ENCODE measurements around the gene GTF2F2.
"Not testable (repeated sequence)": the region's sequence is repeated elsewhere in the genome, so short reads cannot be mapped to it uniquely, and the experiment has no call there.

The GTF2F2 gene

DNA sequence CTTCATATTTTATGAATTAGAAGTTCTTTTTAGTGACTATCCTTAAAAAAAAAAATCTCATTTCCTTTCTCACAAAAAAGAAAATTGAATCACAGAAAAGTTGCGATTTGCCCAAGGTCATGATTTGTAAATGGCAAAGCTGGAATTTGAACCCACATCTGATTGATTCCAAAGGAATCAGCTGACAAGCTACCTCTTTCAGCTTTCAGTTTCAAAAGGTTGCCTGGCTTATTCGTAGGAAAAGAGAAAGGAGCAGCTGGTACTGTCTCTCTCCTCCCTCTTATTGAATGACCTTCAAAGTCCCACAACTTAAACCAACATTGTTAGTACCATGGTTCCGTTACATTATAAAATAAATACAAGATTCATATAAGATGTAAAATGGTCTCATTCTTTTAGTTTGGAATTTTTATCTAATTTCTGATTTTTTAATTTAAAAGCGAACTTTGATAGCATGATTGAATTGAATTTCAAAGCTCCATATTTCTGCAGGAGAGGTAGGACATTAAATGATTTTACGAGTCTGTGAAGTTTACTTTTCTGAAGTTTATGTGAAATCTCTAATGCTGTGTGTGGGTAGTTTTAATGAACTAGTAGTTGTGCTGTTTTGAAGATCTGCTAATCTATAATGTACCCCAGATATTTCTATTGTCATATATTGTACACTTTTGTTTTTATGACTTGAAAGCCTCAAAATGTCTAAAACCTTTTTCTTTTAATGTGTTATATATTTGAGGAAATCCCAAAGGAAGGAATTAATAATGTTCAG is 99.0 kb downstream of the GTF2F2 start:
- no peak for DNase-seq

DNA sequence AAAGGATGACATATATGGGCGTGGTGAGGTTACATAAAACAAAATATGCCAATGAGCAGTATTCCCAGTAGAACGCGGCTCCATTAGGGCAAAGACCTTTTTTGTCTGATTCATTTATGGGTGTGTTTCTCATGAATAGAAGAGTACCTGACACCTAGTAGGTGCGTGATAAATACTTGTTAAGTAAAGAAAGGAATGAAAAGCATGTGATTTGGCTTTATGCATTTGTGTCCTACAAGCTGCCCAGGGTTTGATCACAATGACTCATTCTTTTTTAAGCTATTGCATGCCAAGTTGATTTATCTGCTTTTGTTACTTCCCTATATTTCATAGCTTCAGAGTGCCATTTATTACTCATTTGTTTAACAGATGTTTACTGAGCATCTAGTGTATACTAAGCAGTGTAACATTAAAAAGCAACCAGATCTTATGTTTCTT is 99.6 kb downstream of the GTF2F2 start:
- no peak for DNase-seq

DNA sequence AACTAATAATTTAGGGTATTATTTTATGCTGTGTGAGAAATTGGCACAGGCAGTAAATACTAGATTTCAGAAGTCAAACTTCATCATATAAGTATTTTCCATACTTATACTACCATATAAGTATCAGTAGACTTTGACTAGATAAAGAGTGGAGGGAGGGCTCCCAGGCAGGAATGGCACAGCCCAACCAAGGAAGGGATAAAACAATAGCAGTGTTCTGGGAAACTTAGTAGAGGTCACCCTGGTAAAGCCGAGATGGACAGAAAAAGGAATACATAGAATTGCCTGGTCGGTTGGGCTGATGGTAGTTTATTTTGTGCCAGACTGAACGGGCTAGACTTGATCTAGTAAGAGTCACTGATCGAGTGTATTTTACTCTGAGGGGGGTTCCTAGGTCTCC is 100.1 kb downstream of the GTF2F2 start:
- no peak for DNase-seq

DNA sequence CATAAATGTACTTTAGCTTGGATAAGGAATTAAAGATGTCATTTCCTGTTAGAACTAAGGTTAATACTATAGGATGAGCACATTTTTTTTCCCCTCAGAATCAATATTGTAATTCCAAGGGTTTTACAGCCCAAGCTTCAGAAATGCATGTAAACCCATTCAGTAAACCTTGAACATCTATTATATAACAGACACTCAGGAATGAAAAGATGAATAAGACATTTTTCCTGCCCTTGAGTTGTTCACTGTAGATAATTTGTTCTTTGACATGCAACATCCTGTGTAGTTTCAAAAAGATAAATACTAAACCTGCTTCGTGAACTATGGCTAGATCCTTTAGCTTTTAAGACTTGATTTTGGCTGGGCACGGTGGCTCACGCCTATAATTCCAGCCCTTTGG is 102.2 kb downstream of the GTF2F2 start:
- no peak for DNase-seq

DNA sequence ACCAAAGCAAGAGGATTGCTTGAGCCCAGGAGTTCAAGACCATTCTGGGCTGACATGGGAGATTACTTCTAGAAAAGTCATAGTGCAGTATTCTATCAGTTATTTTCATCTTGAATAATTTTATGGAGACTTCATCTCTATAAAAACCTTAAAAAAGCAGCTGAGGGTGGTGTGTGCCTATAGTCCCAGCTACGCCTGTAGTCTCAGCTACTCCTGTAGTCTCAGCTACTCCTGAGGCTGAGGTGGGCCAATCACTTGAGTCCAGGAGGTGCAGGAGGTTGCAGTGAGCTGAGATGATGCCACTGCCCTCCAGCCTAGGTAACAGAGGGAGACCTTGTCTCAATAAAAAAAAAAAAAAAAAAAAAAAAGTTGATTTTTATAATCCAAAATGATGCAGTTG is 102.6 kb downstream of the GTF2F2 start:
- DNase-seq = no peak

DNA sequence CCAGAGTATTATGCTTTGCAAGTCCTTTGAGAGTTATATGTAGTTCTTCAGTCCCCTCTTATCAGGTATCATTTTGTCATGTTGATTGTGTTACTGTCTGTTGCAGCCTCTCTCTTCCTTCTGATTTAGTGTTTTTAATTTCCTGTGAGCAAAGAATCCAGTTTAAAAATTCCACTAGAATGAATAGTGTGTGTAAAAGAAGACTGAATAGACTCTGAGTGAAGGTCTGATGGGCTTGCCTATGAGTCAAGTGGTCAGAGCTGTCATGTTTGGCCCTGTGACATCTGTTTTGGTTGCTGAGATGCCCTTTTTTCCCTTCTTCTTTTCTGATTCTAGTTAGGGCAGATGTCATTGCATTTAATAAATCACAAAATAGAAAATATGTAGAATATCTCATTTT is 103.9 kb downstream of the GTF2F2 start:
- no peak for DNase-seq

DNA sequence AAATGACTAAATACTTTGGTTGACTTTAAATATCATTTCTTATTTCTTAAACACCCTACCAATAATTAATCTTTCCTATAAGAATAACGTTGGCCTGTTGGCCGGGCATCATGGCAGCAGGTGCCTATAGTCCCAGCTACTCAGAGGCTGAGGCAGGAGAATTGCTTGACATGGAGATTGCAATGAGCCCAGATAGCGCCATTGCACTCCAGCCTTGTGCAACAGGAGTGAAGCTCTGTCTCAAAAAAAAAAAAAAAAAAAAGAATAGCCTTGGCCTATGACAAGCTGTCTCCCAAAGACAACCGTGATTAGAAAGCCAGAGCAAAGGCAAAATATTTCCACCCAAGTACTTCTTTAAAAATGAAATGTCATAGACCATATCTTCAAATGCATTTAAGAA is 105.1 kb downstream of the GTF2F2 start:
- DNase-seq = no peak

DNA sequence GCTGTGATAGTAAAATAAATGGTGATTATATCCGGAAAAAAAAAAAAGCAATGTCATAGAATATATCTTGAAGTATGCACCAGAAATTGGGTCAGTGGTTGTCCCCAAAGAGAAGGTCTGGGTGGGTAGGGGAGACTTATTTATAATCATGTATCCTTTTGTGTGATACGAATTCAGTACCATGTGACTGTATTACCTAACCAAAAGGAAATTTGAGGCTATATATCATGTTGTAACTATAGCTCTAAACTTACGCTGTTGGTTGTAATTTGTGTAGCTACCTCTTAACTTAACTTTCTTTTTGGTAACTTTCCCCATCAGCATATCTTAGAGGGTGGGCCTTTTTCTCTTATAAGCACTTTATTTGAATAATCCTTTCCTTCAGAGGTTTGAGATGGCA is 105.7 kb downstream of the GTF2F2 start:
- DNase-seq = no peak

DNA sequence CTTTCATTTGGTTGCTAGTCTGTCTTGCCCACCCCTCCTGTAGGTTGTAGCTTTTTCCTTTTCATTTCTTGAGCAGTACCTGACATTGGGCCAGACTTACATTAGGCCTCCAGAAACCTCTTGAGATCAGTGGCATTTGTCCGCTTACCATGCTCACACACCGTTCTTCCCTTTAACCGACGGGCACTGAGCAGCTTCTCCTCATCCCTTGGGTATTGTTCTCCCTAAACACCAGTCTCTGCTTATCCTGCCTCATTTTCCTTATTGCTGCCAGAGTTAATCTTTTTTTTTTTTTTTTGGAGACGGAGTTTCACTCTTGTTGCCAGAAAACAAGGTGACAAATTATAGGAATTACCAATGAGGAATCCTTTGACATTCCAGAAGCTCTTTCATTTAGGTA is 107.7 kb downstream of the GTF2F2 start:
- DNase-seq = no peak

DNA sequence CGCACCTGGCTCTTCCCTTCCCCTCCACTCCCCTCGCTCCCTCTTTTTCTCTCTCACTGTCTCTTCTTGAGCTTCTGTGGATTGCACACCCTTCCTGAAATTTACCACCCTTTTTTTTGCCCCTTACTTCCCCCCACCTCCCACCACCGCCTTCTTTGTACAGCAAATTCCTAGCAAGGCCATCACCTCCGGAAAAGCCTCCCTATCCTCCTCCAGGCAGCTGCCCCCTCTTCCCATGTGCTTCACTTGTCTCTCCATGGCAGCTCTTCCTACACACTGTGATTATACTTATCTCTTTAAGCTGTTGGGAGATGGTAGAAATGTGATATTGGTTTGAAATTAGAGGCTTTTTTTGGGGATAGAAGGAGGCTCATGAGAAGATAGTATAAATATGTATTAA is 108.9 kb downstream of the GTF2F2 start:
- no peak for DNase-seq

DNA sequence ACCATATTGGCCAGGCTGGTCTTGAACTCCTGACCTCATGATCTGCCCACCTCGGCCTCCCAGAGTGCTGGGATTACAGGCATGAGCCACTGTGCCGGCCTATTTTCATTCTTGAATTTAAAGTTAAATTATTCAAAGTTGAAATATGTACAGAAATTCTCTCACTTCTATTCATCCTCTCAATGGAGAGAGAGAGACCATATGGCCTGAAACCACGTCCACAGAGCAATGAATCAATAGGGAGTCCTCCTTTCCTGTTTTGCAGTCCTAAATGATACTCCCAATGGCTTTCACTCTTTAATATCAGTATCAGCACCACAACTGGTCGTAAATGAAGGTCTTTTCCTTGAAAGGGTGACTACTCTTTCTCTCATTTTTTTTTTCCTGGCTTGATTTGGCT is 111.0 kb downstream of the GTF2F2 start:
- no peak for DNase-seq

DNA sequence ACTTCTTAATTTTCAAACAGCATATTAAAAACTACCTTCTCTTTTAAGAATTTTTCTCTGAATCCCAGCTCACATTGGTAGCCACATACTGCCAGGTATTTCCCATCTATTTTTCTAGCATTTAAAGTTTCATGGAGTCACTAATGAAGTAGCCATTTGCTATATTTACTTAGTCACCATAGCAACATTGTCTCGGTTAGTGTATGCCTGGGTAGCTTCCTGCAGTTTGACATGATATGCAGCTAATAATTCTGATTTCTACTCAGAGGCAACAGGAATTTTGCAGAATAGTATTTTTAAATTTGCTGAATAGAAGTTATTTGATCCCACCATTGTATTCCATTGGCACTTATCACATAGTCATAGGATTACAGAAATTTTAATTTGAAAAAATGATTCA is 111.4 kb downstream of the GTF2F2 start:
- no peak for DNase-seq

DNA sequence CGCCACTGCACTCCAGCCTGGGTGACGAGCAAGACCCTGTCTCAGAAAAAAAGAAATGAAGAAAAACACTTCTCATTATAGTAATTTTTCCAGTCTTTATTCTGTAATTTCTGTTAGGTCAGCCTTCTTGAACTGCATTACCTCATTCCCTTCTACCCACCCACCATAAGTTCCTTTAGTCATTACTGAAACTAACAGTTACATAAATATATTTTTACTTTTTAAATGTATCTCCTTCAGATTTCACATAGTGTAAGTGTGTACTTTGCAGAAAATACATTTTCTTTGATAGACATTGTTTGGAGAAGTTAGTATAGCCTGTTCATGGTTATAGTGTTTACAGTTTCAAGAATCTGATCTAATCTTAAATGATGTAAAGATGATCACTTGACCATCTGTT is 112.3 kb downstream of the GTF2F2 start:
- no peak for DNase-seq

DNA sequence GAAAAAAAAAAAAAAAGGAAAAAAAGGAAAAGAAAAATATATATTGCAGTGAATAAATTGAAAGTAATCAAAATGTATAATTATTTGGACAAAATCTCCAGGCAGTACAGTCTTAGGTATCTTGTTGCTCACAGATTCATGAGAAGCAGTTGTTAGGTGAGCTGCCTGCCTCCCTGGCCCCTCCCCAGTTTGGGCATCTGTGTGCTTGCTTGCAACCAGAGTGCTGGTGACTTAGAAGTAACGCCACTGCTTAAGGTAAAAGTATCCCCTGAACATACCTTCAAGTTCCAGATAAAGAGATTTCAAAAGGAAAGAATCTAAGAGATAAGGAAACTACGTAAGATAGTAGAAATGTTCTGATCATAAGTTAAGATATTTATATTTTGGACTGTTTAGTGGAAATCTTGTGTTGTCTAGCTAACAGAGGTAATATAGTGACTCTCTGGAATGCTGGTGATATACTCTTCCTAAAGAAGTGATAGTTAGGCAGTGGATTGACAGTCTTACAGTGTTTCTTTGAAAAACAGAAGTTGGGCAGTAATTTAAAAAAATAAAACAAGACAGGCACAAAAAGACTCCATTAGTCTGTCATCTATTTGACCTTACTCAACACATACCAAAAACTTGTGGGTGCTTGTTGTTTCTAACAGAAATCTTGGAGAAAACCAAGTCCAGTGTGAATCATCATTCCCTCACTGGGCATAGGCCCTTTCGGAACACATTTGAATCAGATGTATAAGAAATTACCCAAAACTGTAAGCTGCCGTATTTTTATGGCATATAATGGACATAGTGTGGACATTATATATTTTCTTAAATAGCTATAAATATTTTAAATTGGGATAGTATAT is 118.9 kb downstream of the GTF2F2 start:
- DNase-seq = no peak

DNA sequence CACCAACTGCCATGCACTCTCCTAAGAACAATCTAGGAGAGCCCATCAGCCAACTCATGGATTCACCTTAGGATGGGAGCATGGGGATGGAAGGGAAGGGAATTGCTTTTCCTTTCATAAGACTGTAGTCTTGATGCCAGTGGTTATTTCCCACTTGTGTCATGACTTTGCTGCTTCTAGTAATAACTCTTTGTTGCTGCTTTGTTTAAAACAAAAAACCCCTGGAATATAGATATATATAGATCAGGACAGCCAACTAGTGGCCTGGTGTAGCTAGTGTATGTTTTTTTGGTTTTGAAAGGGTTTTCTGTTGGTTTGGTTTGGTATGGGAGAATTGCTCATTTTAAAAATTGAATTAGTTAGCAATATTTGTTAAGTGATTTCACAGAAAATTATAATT is 119.8 kb downstream of the GTF2F2 start:
- DNase-seq = no peak

DNA sequence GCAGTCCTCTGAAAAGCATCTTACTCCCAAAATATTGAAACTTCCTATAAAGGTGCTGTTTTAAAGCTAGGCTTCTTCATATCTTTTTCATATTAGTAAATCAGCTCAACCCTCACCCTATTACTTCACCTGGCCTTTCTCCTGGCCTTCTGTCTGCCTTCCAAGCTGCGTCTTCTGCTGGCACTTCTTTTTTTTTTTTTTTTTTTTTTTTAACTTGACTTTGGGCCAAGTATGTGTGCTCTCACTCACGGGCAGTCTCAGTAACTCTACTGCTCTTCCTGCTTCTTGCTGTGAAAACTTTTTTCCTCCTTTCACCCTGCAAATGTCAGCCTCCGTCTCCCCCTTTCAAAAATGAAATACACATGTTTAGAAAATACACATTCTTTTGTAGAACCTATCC is 121.8 kb downstream of the GTF2F2 start:
- no peak for DNase-seq

DNA sequence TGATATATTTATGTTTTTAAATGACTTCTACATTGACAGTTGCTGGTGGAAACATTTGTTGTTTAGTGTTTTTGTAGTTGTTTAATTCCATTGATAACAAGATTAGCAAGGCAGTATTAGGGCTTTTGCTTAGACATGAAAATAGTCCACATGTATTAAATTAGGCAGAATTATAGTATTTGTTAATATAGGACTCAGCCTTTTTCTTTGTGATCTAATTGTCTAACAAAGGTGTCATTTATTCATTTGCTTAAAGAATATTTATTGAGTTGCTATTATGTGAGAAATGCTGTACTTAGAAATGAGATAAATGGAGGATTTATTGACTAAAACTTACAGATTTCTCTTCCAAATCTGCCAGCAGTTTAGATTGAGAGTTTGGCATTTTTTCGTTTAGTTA is 122.2 kb downstream of the GTF2F2 start:
- DNase-seq = no peak

DNA sequence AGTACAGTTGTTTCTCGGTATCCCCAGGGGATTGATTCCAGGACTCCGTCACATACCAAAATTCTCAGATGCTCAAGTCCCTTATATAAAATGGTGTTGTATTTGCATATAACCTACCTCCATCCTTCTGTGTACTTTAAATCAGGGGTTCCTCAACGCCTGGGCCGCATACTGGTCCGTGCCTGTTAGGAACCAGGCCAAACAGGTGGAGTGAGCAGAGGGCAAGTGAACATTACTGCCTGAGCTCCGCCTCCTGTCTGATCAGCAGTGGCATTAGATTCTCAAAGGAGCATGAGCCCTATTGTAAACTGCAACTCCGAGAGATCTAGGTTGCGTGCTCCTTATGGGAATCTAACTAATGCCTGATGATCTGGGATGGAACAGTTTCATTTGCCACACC is 122.8 kb downstream of the GTF2F2 start:
- DNase-seq = no peak

DNA sequence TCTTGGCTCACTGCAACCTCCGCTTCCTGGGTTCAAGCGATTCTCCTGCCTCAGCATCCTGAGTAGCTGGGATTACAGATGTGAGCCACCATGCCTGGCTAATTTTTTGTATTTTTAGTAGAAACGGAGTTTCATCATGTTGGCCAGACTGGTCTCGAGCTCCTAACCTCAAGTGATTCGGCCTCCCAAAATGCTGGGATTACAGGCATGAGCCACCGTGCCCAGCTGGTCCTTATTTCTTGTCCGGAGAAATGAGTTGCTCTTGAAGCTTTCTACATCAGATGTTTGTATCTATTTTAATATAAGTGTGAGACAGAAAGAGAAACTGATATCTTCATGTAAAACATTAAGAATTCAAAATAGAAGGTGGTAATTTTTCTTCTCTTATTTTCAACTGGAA is 124.4 kb downstream of the GTF2F2 start:
- not testable (repeated sequence) for DNase-seq

DNA sequence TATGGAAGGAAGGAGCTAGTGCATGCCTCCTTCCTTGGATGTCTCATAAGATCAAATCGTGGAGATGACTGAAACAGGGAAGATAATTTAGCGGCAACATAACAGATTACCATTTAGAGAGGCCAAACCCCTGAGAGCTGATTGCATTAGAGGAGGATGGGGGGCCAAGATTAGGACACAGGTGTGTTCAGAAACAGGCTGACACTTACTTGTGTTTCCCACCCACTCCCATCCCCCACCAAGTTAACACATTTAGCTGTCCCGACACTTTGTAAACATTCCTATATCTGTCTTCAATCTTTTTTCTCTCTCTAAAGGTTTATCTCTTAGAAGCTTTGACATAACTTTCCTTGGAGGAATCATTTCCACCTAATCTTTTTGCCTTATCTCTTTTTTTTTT is 129.4 kb downstream of the GTF2F2 start:
- no peak for DNase-seq

DNA sequence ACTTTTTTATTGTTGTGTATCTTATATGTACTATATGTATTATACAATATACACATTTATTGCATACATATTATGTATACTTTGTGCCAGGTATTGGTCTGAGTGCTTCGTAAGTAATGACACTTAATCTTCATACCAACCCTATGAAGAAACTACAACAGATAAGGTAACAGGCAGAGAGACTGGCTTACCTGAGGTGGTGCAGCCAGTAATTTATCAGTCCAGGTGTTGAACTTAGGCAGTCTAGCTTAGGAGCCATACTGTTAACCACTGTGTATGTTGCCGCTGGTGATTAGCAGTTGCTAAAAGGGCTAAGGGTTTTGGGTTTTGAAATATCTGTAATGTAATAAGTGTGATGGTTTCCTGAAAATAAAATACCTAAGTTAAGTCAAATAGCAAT is 134.1 kb downstream of the GTF2F2 start:
- no peak for DNase-seq

DNA sequence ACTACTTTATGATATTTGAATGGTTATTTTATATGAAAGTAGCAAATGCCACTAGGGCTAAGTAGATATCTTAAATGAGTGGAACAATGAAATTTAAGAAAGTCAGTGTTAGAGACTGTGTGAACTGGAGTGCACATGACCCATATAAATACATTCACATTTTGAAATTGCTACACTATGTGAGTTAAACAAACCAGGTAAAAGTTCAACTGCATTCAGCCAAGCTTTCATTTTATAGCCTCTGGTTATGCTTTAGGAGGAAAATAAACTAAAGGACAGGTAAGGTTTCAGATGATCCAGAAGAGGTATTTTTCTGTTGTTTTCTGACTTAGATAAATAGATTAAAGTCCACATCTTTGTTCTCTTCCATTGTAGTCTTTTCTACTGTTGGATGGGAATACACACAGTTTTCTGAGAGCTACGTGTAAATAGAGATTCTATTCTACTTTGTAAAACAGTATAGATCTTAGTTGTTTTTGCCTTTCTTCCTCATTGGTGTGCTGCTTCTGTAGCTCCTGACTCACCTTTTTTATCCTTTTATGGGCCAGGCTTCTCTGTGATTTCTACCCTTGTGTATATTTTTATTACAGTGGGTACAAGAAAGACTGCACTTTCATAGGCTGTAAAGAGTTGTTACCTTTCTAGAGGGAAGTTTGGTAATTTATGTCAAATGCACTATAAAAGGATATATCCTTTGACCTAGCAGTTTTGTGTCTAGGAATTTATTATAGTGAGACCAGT is 135.1 kb downstream of the GTF2F2 start:
- no peak for DNase-seq

DNA sequence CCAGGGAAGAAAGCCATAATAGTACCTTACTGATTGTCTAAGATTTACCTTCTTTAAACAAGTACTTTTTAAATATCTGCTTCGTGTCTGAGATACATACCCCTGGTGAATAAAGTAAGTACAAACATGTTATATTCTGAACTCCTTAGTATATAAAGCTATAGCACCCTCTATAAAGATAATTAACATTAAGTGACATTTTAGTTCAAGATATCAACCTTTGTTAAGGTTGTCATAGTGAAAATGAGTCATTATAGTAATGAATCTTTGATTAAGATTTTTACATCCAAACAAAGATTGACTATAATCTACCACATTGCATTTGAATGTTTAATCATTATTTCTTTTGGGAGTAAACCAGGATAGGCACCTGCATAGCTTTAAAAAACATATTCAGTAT is 135.9 kb downstream of the GTF2F2 start:
- DNase-seq = no peak
